ENCODE data around the gene GNG2.

DNA sequence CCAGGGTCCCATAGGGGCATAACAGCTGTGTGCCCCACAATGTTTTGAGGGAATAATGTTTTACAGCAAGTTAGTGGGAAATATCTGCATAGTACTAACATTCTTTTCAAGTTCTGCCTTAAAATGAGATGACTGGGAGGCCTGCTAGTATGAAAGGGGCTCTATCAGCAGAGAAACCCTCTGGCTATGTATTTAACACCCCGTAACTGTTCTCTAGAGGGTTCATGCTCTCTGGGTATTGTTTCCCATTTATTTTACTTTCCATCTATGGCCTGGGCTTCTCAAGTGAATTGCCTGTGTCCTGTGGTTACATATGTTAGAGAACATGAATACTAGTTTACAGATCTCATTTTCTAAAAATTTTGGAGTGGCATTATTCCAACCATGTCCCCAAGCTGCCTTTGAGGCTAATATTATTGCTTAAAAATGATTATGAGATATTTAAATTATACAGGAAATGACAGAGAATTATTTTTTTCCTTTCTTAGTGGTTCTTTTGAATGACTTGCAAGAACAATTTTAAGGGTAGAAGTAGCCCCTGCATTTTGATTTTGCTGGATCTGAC lies 37.5 kb downstream of the GNG2 start:
- TF ChIP-seq ZBTB34 (CRISPR knock-in tag; IDR thresholded peaks at IDR 0.05) (no peak), KLF1 (tag; IDR thresholded peaks at IDR 0.05) (no peak), TGIF2 (CRISPR knock-in tag; IDR thresholded peaks at IDR 0.05) (no peak), FOSL1 (tag; conservative IDR thresholded peaks at IDR 0.05) (no peak), ATF3 (IDR thresholded peaks at IDR 0.05) (no peak), ATF3 (CRISPR knock-in tag; conservative IDR thresholded peaks at IDR 0.05) (no peak), TEAD2 (tag; IDR thresholded peaks at IDR 0.05) (no peak), FOXO4 (CRISPR knock-in tag; IDR thresholded peaks at IDR 0.05) (no peak), CXXC5 (CRISPR knock-in tag; IDR thresholded peaks at IDR 0.05) (no peak), SPI1 (IDR thresholded peaks at IDR 0.05; ENCODE audit: borderline replicate concordance, low read depth, low read length) (no peak), FOXP1 (CRISPR knock-in tag; IDR thresholded peaks at IDR 0.05) (no peak)
- TF ChIP-seq, protein P1, sequence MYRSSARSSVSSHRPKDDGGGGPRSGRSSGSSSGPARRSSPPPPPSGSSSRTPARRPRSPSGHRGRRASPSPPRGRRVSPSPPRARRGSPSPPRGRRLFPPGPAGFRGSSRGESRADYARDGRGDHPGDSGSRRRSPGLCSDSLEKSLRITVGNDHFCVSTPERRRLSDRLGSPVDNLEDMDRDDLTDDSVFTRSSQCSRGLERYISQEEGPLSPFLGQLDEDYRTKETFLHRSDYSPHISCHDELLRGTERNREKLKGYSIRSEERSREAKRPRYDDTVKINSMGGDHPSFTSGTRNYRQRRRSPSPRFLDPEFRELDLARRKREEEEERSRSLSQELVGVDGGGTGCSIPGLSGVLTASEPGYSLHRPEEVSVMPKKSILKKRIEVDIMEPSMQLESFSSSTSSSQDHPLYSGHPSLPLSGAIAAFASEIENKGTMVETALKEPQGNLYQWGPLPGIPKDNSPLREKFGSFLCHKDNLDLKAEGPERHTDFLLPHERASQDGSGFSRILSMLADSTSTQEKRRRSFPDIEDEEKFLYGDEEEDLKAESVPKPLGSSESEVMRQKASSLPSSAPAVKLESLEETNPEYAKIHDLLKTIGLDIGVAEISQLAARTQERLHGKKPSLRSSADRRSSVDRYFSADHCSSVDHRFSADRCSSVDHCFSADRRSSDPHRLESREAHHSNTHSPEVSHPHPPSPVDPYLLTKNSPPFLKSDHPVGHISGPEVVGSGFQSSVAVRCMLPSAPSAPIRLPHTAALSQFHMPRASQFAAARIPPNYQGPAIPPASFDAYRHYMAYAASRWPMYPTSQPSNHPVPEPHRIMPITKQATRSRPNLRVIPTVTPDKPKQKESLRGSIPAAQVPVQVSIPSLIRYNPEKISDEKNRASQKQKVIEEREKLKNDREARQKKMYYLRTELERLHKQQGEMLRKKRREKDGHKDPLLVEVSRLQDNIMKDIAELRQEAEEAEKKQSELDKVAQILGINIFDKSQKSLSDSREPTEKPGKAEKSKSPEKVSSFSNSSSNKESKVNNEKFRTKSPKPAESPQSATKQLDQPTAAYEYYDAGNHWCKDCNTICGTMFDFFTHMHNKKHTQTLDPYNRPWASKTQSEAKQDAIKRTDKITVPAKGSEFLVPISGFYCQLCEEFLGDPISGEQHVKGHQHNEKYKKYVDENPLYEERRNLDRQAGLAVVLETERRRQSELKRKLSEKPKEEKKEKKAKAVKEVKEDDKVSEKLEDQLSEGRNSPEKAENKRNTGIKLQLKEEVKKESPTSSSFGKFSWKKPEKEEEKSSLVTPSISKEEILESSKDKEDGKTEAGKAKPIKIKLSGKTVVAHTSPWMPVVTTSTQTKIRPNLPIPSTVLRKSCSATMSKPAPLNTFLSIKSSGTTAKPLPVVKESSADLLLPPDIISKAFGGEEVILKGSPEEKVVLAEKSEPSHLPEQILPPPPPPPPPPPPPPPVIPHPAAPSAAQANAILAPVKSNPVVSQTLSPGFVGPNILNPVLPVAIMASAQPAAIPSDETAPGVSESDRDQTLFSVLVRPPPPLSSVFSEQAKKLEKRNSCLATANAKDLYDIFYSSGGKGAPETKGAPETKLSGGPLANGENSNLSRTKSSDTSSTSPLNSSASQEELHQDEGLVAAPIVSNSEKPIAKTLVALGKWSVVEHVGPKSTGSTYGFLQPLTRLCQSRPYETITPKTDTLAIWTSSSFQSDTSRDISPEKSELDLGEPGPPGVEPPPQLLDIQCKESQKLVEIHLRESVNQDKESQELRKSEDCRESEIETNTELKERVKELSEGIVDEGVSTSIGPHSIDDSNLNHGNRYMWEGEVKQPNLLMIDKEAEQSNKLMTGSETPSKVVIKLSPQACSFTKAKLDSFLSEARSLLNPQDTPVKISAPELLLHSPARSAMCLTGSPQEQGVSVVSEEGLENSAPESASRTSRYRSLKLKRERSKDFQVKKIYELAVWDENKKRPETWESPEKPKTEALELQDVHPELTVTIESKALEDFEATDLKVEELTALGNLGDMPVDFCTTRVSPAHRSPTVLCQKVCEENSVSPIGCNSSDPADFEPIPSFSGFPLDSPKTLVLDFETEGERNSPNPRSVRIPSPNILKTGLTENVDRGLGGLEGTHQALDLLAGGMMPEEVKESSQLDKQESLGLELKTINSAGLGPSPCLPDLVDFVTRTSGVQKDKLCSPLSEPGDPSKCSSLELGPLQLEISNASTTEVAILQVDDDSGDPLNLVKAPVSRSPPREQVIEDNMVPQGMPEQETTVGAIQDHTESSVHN (IDR thresholded peaks at IDR 0.05; ENCODE audit: borderline replicate concordance in 1 of 2, low read depth in 1 of 2): no peak
- TF ChIP-seq, protein P2, sequence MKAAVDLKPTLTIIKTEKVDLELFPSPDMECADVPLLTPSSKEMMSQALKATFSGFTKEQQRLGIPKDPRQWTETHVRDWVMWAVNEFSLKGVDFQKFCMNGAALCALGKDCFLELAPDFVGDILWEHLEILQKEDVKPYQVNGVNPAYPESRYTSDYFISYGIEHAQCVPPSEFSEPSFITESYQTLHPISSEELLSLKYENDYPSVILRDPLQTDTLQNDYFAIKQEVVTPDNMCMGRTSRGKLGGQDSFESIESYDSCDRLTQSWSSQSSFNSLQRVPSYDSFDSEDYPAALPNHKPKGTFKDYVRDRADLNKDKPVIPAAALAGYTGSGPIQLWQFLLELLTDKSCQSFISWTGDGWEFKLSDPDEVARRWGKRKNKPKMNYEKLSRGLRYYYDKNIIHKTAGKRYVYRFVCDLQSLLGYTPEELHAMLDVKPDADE (conservative IDR thresholded peaks at IDR 0.05; ENCODE audit: control insufficient read depth, low read depth, low read length): no peak
- TF ChIP-seq, protein P3, sequence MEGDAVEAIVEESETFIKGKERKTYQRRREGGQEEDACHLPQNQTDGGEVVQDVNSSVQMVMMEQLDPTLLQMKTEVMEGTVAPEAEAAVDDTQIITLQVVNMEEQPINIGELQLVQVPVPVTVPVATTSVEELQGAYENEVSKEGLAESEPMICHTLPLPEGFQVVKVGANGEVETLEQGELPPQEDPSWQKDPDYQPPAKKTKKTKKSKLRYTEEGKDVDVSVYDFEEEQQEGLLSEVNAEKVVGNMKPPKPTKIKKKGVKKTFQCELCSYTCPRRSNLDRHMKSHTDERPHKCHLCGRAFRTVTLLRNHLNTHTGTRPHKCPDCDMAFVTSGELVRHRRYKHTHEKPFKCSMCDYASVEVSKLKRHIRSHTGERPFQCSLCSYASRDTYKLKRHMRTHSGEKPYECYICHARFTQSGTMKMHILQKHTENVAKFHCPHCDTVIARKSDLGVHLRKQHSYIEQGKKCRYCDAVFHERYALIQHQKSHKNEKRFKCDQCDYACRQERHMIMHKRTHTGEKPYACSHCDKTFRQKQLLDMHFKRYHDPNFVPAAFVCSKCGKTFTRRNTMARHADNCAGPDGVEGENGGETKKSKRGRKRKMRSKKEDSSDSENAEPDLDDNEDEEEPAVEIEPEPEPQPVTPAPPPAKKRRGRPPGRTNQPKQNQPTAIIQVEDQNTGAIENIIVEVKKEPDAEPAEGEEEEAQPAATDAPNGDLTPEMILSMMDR (IDR thresholded peaks at IDR 0.05 in 2 of 3, conservative IDR thresholded peaks at IDR 0.05 in 1 of 3; ENCODE audit: insufficient read depth in 2 of 3, low read depth in 1 of 3, low read length in 3 of 3): no peak
